ENCODE results near the gene TSSK3. TPM values are rescaled to one million over a fixed set of nuclear protein-coding genes. Genes with fewer than 3 reads are reported as not detected.

The TSSK3 gene
- total and polyA plus RNA-seq, 2 of the 8 experiments (the other 6 are each of a cell fraction or from before 2014, with no cell fraction given), result 1.2 TPM

DNA sequence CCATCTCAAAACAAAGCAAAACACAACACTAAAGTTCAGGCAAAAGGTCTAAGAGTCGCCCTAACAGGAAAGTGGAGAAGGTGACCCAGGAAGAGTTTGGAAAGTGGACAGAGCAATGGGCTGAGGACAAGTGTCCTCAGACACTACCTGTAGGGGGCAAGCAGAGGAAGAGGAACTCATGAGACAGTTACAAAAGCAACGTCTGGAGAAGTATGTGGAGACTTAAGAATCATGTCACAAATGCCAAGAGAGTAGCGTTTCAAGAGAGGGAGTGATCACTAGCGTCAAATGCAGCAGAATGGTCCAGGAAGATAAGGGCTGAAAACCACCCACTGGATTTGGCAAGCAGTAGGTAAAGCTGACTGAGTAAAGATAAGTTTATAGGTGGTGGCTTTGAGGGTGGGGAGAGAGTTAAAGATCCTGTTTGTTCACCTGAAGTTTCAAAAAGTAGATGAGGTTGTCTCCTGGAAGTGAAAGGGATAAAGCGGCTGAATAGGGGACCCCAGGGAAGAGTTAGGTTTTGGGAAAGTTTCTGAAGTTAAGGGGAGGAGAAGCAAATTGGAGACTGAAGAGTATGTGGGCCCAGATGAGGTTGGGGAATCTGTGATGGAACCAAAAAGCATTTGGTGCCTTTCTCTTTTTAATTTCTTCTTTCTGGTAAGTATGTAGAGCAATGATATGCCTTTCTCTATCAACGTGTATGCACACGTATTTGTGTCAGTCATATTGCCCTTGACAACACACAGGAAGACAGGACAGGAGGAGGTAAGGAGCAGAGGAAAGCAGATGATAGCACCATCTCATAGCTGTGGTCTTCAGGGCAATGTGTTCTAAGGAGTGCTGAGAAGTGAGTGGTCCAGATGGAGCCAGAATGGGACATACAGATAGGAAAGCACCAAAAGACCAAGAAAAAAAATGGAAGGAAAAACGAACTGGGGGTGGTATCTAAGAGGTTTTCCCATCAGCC, 28.8 kb downstream of the TSSK3 start (continued):
- TF ChIP-seq TCF12 (IDR thresholded peaks at IDR 0.05; ENCODE audit: low read depth, low read length) (no peak), KDM1A (IDR thresholded peaks at IDR 0.05; ENCODE audit: borderline replicate concordance, low read length) (no peak), CBX8 (IDR thresholded peaks at IDR 0.05; ENCODE audit: borderline replicate concordance, low read depth, low read length) (no peak), SP2 (IDR thresholded peaks at IDR 0.05; ENCODE audit: low read length) (no peak), EP300 (IDR thresholded peaks at IDR 0.05; ENCODE audit: borderline replicate concordance in 1 of 2, low read depth in 2 of 2, low read length in 2 of 2) (no peak)

Measured in H1 (cell line).